GM23248 (cell line): ENCODE results near the gene NTN3.

Source experiments
- EZH2 ChIP-seq: fragments of 200-600 bp; sonication (generic); IDR thresholded peaks from 2 replicates; pipeline ENCODE4 v1.6.1; 2018; ENCODE audit warnings: antibody characterized with exemption, mild to moderate bottlenecking; ENCODE audit not compliant: insufficient read depth, poor library complexity, severe bottlenecking
- EZH2phosphoT487 ChIP-seq: fragments of 200-600 bp; sonication (generic); IDR thresholded peaks from 2 replicates; pipeline ENCODE4 v1.6.1; 2018; ENCODE audit warnings: antibody characterized with exemption, moderate library complexity, mild to moderate bottlenecking, low read depth; ENCODE audit not compliant: insufficient read depth

GRCh38 chr16:2487517-2487842, 16.4 kb downstream of the NTN3 start:
- TF ChIP-seq EZH2 (no peak), EZH2phosphoT487 (no peak)
